ENCODE data around the gene AGAP1. TPM values are rescaled to one million over a fixed set of nuclear protein-coding genes. Genes with fewer than 3 reads are reported as not detected.

Gene AGAP1
- total RNA-seq, 2 donors from 2014 or later = 32.8 to 34.7 TPM

GRCh38 chr2:235832941-235833340 is 339.1 kb downstream of the AGAP1 start:
- H3K4me3 ChIP-seq (ENCODE audit: low read length) = no peak overlapping the region
- no peak overlapping the region for H3K27ac Mint-ChIP-seq
- no peak overlapping the region for H3K4me3 Mint-ChIP-seq
- no peaks in the 10 kb centered on the region for H3K9me3 Mint-ChIP-seq
- H3K27me3 ChIP-seq (ENCODE audit: control insufficient read depth, insufficient read depth, low read length, poor library complexity, severe bottlenecking) = no peaks in the 10 kb centered on the region
- peaks cover 9% of the 10 kb centered on the region for H3K4me1 Mint-ChIP-seq
- 95 to 97% methylated on average over 11 to 14 of the region's 14 CpGs for WGBS, 2 experiments (ENCODE audit: insufficient coverage in 1 of 2, insufficient read length in 1 of 2)
- H3K9me3 ChIP-seq (ENCODE audit: control insufficient read depth, low read length) = no peaks in the 10 kb centered on the region
- no peaks in the 10 kb centered on the region for H3K4me1 ChIP-seq (ENCODE audit: control insufficient read depth, insufficient read depth, low read length)
- no peaks in the 10 kb centered on the region for H3K36me3 Mint-ChIP-seq (ENCODE audit: low read depth)
- no peak overlapping the region for H3K9ac ChIP-seq (ENCODE audit: extremely low read depth, low read length, poor library complexity, severe bottlenecking)
- no peaks in the 10 kb centered on the region for H3K36me3 ChIP-seq (ENCODE audit: control insufficient read depth, insufficient read depth, low read length)
- H3K27me3 Mint-ChIP-seq (ENCODE audit: insufficient read depth) = no peaks in the 10 kb centered on the region
- no peak for DNase-seq
- no peak overlapping the region for H3K27ac ChIP-seq (ENCODE audit: low read depth, low read length)
- TF ChIP-seq CTCF (conservative IDR thresholded peaks at IDR 0.05) = no peak

GRCh38 chr2:235833971-235834620 is 340.3 kb downstream of the AGAP1 start:
- H3K27ac Mint-ChIP-seq = no peak overlapping the region
- Histone ChIP-seq H3K4me3 (ENCODE audit: low read length) (no peak overlapping the region), H3K9ac (ENCODE audit: extremely low read depth, low read length, poor library complexity, severe bottlenecking) (no peak overlapping the region), H3K27ac (ENCODE audit: low read depth, low read length) (no peak overlapping the region), H3K4me1 (ENCODE audit: control insufficient read depth, insufficient read depth, low read length) (no peaks in the 10 kb centered on the region), H3K36me3 (ENCODE audit: control insufficient read depth, insufficient read depth, low read length) (no peaks in the 10 kb centered on the region), H3K9me3 (ENCODE audit: control insufficient read depth, low read length) (no peaks in the 10 kb centered on the region), H3K27me3 (ENCODE audit: control insufficient read depth, insufficient read depth, low read length, poor library complexity, severe bottlenecking) (no peaks in the 10 kb centered on the region)
- WGBS, 2 experiments (ENCODE audit: insufficient coverage in 1 of 2, insufficient read length in 1 of 2) = 90 to 97% methylated on average over 6 to 11 of the region's 11 CpGs
- no peaks in the 10 kb centered on the region for H3K36me3 Mint-ChIP-seq (ENCODE audit: low read depth)
- TF ChIP-seq CTCF (conservative IDR thresholded peaks at IDR 0.05) = peak; percentile 57
- H3K27me3 Mint-ChIP-seq (ENCODE audit: insufficient read depth) = no peaks in the 10 kb centered on the region
- peak; percentile 67 for DNase-seq
- H3K4me1 Mint-ChIP-seq = peaks cover 9% of the 10 kb centered on the region
- H3K9me3 Mint-ChIP-seq = no peaks in the 10 kb centered on the region
- H3K4me3 Mint-ChIP-seq = no peak overlapping the region

- DNase-seq = no peak
- Histone ChIP-seq H3K9me3 (ENCODE audit: control insufficient read depth, low read length) (no peaks in the 10 kb centered on the region), H3K27ac (ENCODE audit: low read depth, low read length) (no peak overlapping the region), H3K4me3 (ENCODE audit: low read length) (no peak overlapping the region), H3K36me3 (ENCODE audit: control insufficient read depth, insufficient read depth, low read length) (no peaks in the 10 kb centered on the region), H3K4me1 (ENCODE audit: control insufficient read depth, insufficient read depth, low read length) (no peaks in the 10 kb centered on the region), H3K9ac (ENCODE audit: extremely low read depth, low read length, poor library complexity, severe bottlenecking) (no peak overlapping the region), H3K27me3 (ENCODE audit: control insufficient read depth, insufficient read depth, low read length, poor library complexity, severe bottlenecking) (no peaks in the 10 kb centered on the region)
- no peak overlapping the region for H3K27ac Mint-ChIP-seq
- H3K27me3 Mint-ChIP-seq (ENCODE audit: insufficient read depth) = no peaks in the 10 kb centered on the region
- H3K36me3 Mint-ChIP-seq (ENCODE audit: low read depth) = no peaks in the 10 kb centered on the region
- 95 to 100% methylated on average over 16 of the region's 16 CpGs for WGBS, 2 experiments (ENCODE audit: insufficient coverage in 1 of 2, insufficient read length in 1 of 2)
- no peak for TF ChIP-seq CTCF (conservative IDR thresholded peaks at IDR 0.05)
- peaks cover 9% of the 10 kb centered on the region for H3K4me1 Mint-ChIP-seq
- no peaks in the 10 kb centered on the region for H3K9me3 Mint-ChIP-seq
- no peak overlapping the region for H3K4me3 Mint-ChIP-seq
Measured at GRCh38 chr2:235834781-235835180, 340.9 kb downstream of the AGAP1 start.

Measured in endodermal cell (in vitro differentiated cells).